Epithelial cell of proximal tubule (primary cell): Measurements from ENCODE around the gene PRDX3. TPM values are rescaled to one million over a fixed set of nuclear protein-coding genes. Genes with fewer than 3 reads are reported as not detected.
A peak's percentile ranks its signal among the peaks of the same experiment; 100 is the strongest.

ENCODE experiments used
- DNase-seq: peaks from one replicate; pipeline ENCODE4 v3.0.0-alpha.2; 2011; ENCODE audit warnings: low read depth
- H3K4me3 ChIP-seq: 2 replicates; pipeline ENCODE4 v1.5.1; 2011; ENCODE audit warnings: low read depth, mild to moderate bottlenecking, low read length
- total RNA-seq: library from RNA; depleted of rRNA; stranded (reverse); fragments of >200 nt; gene quantifications from 2 replicates; pipeline ENCODE4 v1.2.3, GENCODE V29; 2015
- TF ChIP-seq, protein P1 (sequence below): conservative IDR thresholded peaks from 2 replicates; pipeline ENCODE4 v1.5.1; 2012; ENCODE audit warnings: low read depth, mild to moderate bottlenecking, low read length

Gene PRDX3
- total RNA-seq, 1 donor from 2014 or later, result 267 TPM

DNA sequence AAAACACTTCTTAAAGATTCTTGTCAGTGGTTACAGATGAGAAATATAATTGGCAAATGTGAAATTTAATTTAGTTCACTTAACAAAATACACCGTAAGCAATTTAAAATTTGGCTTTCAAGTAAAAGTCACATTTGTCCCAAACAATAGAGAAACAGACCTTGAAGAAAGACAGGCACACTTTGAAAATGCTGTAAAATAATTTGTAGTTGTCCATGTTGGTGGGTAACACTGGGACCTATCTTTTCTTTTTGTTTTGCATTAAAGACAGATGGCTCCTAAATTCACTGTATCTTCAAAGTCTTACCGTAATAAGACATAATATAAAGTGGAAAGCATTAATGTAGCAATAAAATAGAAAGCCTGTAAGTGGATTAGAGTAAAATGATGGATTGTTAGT, 32.0 kb upstream of the PRDX3 start:
- DNase-seq, result no peak
- no peak overlapping the region for H3K4me3 ChIP-seq
- TF ChIP-seq, protein P1, sequence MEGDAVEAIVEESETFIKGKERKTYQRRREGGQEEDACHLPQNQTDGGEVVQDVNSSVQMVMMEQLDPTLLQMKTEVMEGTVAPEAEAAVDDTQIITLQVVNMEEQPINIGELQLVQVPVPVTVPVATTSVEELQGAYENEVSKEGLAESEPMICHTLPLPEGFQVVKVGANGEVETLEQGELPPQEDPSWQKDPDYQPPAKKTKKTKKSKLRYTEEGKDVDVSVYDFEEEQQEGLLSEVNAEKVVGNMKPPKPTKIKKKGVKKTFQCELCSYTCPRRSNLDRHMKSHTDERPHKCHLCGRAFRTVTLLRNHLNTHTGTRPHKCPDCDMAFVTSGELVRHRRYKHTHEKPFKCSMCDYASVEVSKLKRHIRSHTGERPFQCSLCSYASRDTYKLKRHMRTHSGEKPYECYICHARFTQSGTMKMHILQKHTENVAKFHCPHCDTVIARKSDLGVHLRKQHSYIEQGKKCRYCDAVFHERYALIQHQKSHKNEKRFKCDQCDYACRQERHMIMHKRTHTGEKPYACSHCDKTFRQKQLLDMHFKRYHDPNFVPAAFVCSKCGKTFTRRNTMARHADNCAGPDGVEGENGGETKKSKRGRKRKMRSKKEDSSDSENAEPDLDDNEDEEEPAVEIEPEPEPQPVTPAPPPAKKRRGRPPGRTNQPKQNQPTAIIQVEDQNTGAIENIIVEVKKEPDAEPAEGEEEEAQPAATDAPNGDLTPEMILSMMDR, result no peak

DNA sequence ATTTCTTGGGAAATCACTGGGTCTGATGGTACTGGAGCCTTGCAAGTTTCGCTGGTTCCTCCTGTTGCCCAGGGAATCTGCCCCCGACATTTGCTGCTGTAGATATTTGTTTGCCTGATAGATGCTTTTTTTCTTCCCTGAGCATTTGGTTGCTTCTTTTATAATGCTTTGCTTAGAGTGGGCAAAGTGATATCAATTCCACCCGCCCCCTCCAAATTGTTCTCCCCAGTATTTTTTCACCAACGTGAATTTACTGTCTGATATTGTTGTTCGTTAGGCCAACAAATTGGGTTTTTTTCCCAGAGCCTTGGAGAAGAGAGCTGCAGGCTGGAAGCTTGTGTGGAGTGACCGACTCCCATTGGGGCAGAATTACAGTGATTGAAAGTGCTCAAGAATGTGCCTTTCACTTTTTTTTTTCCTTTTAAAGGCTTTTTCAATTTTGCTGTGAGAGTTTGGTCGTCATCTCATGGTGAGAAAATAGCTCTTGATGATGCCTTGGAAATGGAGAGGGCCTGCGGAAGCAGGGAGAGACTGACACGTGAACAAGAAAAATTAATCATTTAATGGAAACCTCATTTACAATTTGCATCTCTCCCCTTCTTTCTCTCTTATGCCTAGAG, 31.2 kb upstream of the PRDX3 start:
- no peak overlapping the region for H3K4me3 ChIP-seq
- TF ChIP-seq, protein P1, result no peak
- no peak for DNase-seq

GRCh38 chr10:119209035-119209735, 30.6 kb upstream of the PRDX3 start:
- DNase-seq, result no peak
- TF ChIP-seq, protein P1, result peak; percentile 91
- H3K4me3 ChIP-seq, result peak overlapping the region; percentile 73

DNA sequence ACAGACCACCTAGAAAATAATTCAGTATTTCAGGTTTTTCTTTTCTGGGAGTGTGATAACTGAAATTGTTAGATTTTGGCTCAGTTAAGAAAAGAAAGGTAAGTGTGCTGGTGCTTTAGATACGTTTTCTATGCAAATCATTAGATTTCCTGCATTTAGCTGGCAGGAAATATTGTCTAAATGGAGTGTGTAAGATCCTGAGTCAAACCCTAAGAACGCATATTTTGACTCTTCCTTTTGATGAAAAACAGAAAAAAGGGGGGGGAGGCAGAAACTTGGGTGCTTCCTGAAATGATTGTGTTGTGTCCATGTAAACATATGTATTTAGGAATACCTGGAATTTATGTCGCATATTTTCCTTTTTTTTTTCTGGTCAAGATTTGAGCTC, 29.9 kb upstream of the PRDX3 start:
- peak overlapping the region; percentile 73 for H3K4me3 ChIP-seq
- DNase-seq, result no peak
- TF ChIP-seq, protein P1, result no peak

DNA sequence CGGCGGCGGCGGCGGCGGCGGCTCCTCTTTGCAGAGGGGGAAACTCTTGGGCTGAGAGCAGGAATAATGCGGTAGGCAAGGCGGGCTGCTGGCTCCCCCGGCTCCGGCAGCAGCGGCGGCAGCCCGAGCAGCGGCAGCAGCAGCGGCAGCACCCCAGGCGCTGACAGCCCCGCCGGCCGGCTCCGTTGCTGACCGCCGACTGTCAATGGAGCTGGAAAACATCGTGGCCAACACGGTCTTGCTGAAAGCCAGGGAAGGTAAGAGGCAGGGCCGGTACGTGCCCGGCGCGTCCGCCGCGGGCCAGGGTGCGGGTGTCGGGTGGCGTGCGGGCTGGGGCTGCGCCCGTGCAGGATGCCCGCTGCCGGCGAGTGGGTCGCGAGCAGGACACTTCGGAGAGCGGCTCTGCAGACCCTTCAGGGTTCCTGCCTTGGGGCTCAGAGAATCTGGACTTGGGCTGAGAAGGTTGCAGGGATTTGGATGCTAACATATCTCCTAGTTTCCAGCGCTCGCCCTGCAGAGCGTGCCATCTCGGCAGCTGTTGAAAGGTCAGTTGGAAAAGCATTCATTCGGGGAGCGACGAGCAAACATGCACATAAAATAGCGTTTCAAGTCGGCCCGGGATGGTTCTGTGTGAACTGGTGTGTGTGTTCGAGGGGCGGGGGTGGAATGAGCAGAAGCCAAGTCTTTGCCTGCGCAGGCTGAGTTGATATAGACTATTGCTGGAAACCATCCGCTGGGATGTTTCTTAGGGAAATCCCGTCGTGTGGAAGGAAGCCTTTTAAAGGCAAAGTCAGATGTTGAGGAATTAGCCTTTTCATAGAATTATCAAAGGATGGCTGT, 29.3 kb upstream of the PRDX3 start:
- TF ChIP-seq, protein P1, result no peak
- DNase-seq, result no peak
- H3K4me3 ChIP-seq, result peak overlapping the region; percentile 73

GRCh38 chr10:119207366-119207666, 28.7 kb upstream of the PRDX3 start, which contains the start of gene GRK5:
GRK5 (plus strand) TSS chr10:119207571; CDS start chr10:119207918, 347 bp downstream.
- DNase-seq, result no peak
- H3K4me3 ChIP-seq, result peak within 1 kb of the TSS; percentile 73
- TF ChIP-seq, protein P1, result no peak
